SK-N-SH (cell line): ENCODE results near the gene AARS2. TPM values are rescaled to one million over a fixed set of nuclear protein-coding genes. Genes with fewer than 3 reads are reported as not detected.

Experiments used
- CTCF ChIA-PET: fragments of 300-600, 350-600 bp; formaldehyde crosslinking; extraction: SDS; loops from one replicate; lab custom pipeline; 2021; lab: Yijun Ruan, JAX
- POLR2A ChIA-PET: fragments of 350-600 bp; sonication (Branson Sonifier 250); formaldehyde crosslinking; extraction: SDS; loops from one replicate; lab custom pipeline; 2020; ENCODE audit warnings: antibody characterized with exemption, inconsistent platforms; lab: Yijun Ruan, JAX
- DNase-seq: peaks from one replicate; pipeline ENCODE4 v3.0.0; 2012
- H2AFZ ChIP-seq: fragments of 200-600 bp; sonication (generic); 2 replicates; pipeline ENCODE4 v1.8.1; 2016; ENCODE audit warnings: antibody characterized with exemption, mild to moderate bottlenecking, low read depth
- H3F3A ChIP-seq: fragments of 200-600 bp; sonication (generic); replicated peaks from 2 replicates; pipeline ENCODE3; 2016; ENCODE audit warnings: antibody characterized with exemption, mild to moderate bottlenecking; ENCODE audit not compliant: insufficient read depth
- H3K27ac ChIP-seq, 2 experiments: fragments of 200-500 bp in 1 of 2; fragments of 200-600 bp in 1 of 2; sonication (Bioruptor generic) in 1 of 2; sonication (generic), shearing (Covaris generic) in 1 of 2; 2 replicates each; pipeline versions ENCODE4 v1.5.1 to v1.6.1; 2014 to 2016; ENCODE audit warnings: low read depth in 2 of 2, inconsistent platforms in 1 of 2, low read length in 1 of 2, mild to moderate bottlenecking in 1 of 2, mixed read lengths in 1 of 2
- H3K27me3 ChIP-seq: fragments of 200-600 bp; sonication (generic), shearing (Covaris generic); 2 replicates; pipeline ENCODE4 v1.6.1; 2016; ENCODE audit warnings: mixed run types; ENCODE audit not compliant: insufficient read depth
- H3K36me3 ChIP-seq, 2 experiments: fragments of 200-500 bp in 1 of 2; fragments of 200-600 bp in 1 of 2; sonication (Bioruptor generic) in 1 of 2; sonication (generic) in 1 of 2; replicated peaks in 1 of 2; 2 replicates each; pipeline versions ENCODE3 to v1.5.1; 2014 to 2016; ENCODE audit warnings: low read length in 1 of 2, mild to moderate bottlenecking in 1 of 2; ENCODE audit not compliant: insufficient read depth in 2 of 2, control insufficient read depth in 1 of 2
- H3K4me1 ChIP-seq, 2 experiments: fragments of 200-500 bp in 1 of 2; fragments of 200-600 bp in 1 of 2; sonication (Bioruptor generic) in 1 of 2; sonication (generic), shearing (Covaris generic) in 1 of 2; 2 replicates each; pipeline versions ENCODE4 v1.5.1 to v1.6.1; 2014 to 2016; ENCODE audit warnings: low read depth in 1 of 2, low read length in 1 of 2, mixed run types in 1 of 2; ENCODE audit not compliant: insufficient read depth in 2 of 2, control insufficient read depth in 1 of 2
- H3K4me2 ChIP-seq: fragments of 200-600 bp; sonication (generic), shearing (Covaris generic); 2 replicates; pipeline ENCODE4 v1.6.1; 2017; ENCODE audit warnings: mixed run types
- H3K4me3 ChIP-seq, 2 experiments: fragments of 200-500 bp in 1 of 2; fragments of 200-600 bp in 1 of 2; sonication (Bioruptor generic) in 1 of 2; sonication (generic), shearing (Covaris generic) in 1 of 2; 2 replicates each; pipeline versions ENCODE4 v1.5.1 to v1.8.1; 2014 to 2016; ENCODE audit warnings: low read depth in 2 of 2, inconsistent platforms in 1 of 2, low read length in 1 of 2, mild to moderate bottlenecking in 1 of 2, mixed read lengths in 1 of 2, moderate library complexity in 1 of 2
- H3K79me2 ChIP-seq: fragments of 200-600 bp; sonication (generic); 2 replicates; pipeline ENCODE4 v1.8.1; 2017; ENCODE audit warnings: mild to moderate bottlenecking; ENCODE audit not compliant: insufficient read depth
- H3K9ac ChIP-seq: fragments of 200-600 bp; sonication (generic); 2 replicates; pipeline ENCODE4 v1.6.1; 2017; ENCODE audit warnings: mixed run types
- H3K9me2 ChIP-seq: fragments of 200-600 bp; sonication (generic); 2 replicates; pipeline ENCODE4 v1.6.1; 2017; ENCODE audit warnings: mixed run types
- H3K9me3 ChIP-seq: fragments of 200-600 bp; sonication (generic); 2 replicates; pipeline ENCODE4 v1.6.1; 2017; ENCODE audit warnings: mixed run types, mild to moderate bottlenecking, moderate library complexity
- H4K20me1 ChIP-seq: fragments of 200-600 bp; sonication (generic); 2 replicates; pipeline ENCODE4 v1.6.1; 2017; ENCODE audit warnings: mild to moderate bottlenecking, mixed run types; ENCODE audit not compliant: insufficient read depth
- CHD2 ChIP-seq: fragments of 150-350 bp; IDR thresholded peaks from 2 replicates; pipeline ENCODE4 v1.6.1; 2018; ENCODE audit warnings: low read length; ENCODE audit not compliant: partially characterized antibody
- EZH2phosphoT487 ChIP-seq: fragments of 200-600 bp; sonication (generic); IDR thresholded peaks from 2 replicates; pipeline ENCODE4 v1.6.1; 2017; ENCODE audit warnings: low read depth, mixed run types, mild to moderate bottlenecking, antibody characterized with exemption, moderate library complexity, borderline replicate concordance
- FOXM1 ChIP-seq: IDR thresholded peaks from 2 replicates; pipeline ENCODE4 v1.4.0; 2012; ENCODE audit warnings: low read depth, mild to moderate bottlenecking
- GABPA ChIP-seq: IDR thresholded peaks from 2 replicates; pipeline ENCODE4 v1.4.0; 2012; ENCODE audit warnings: low read depth, mild to moderate bottlenecking
- GATA2 ChIP-seq: sonication (generic); formaldehyde crosslinking; IDR thresholded peaks from 2 replicates; pipeline ENCODE4 v1.5.0; 2020; ENCODE audit warnings: mild to moderate bottlenecking, missing genetic modification reagents
- JUND ChIP-seq: IDR thresholded peaks from 2 replicates; pipeline ENCODE4 v1.4.0; 2012
- MXI1 ChIP-seq: IDR thresholded peaks from 2 replicates; pipeline ENCODE4 v1.6.1; 2012; ENCODE audit warnings: mild to moderate bottlenecking, low read depth, low read length, improper control_type of control experiment
- POLR2AphosphoS5 ChIP-seq: IDR thresholded peaks from 2 replicates; pipeline ENCODE4 v1.6.1; 2012; ENCODE audit warnings: low read depth, low read length
- RCOR1 ChIP-seq: fragments of 150-350 bp; IDR thresholded peaks from 2 replicates; pipeline ENCODE4 v1.6.1; 2017; ENCODE audit warnings: antibody characterized with exemption, low read length
- REST ChIP-seq: IDR thresholded peaks from 2 replicates; pipeline ENCODE4 v1.6.1; 2012; ENCODE audit warnings: mild to moderate bottlenecking, low read depth, low read length, moderate library complexity
- SIN3A ChIP-seq: IDR thresholded peaks from 2 replicates; pipeline ENCODE4 v1.6.1; 2012; ENCODE audit warnings: low read depth, mild to moderate bottlenecking, low read length, moderate library complexity, borderline replicate concordance
- SMC3 ChIP-seq: IDR thresholded peaks from 2 replicates; pipeline ENCODE4 v1.6.1; 2012; ENCODE audit warnings: low read depth, low read length, improper control_type of control experiment
- TAF1 ChIP-seq: IDR thresholded peaks from 2 replicates; pipeline ENCODE4 v1.6.1; 2012; ENCODE audit warnings: low read depth, mild to moderate bottlenecking, low read length, moderate library complexity, borderline replicate concordance
- TEAD4 ChIP-seq: IDR thresholded peaks from 2 replicates; pipeline ENCODE4 v1.4.0; 2012; ENCODE audit warnings: mild to moderate bottlenecking, borderline replicate concordance; ENCODE audit not compliant: insufficient read depth
- ZBTB33 ChIP-seq: IDR thresholded peaks from 2 replicates; pipeline ENCODE4 v1.4.0; 2012; ENCODE audit warnings: low read depth, borderline replicate concordance
- WGBS: methylation state at CpG from one replicate; pipeline ENCODE4 v1.1.6; 2017; ENCODE audit warnings: low lambda C conversion rate; 5-methylcytosine and 5-hydroxymethylcytosine counted together
- polyA plus RNA-seq, 3 experiments: library from polyadenylated mRNA; depleted of rRNA; stranded (reverse); fragments of >200 nt; gene quantifications; 2 replicates each; pipeline ENCODE4 v1.2.3, GENCODE V29; 2012
- TF ChIP-seq, protein P1 (sequence below): fragments of 150-350 bp; IDR thresholded peaks from 2 replicates; pipeline ENCODE4 v1.6.1; 2017; ENCODE audit warnings: antibody characterized with exemption, low read length, low read depth, borderline replicate concordance
- TF ChIP-seq, protein P2 (sequence below): IDR thresholded peaks from 2 replicates; pipeline ENCODE4 v1.4.0; 2012; ENCODE audit warnings: low read depth, borderline replicate concordance

AARS2 gene
- polyA plus RNA-seq, 1 of the 3 experiments (the other 2 are of a cell fraction), result 9.5 TPM

DNA sequence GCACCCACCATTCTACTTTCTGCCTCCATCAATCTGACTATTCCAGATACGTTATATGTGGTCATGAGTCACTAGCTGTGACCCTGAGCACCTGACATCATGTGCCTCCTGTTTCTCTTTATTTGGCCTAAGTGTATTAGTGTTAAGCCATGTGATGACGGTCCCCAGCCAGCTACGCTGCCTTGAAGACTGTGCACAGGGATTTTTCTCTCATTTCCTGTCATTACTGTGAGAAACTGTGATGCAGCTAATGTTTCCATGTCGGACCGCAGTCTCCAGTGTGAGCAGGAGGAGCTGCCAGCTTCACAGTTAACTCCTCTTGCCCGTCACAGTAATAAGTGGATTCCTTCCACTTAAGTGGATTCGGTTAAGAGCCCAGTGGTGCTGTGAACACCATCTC, 19.4 kb upstream of the AARS2 start:
- no peaks in the 10 kb centered on the region for H3F3A ChIP-seq
- no peaks in the 10 kb centered on the region for H3K36me3 ChIP-seq
- no peak overlapping the region for H3K4me2 ChIP-seq
- no peak overlapping the region for H3K27ac ChIP-seq
- ChIA-PET POLR2A (interaction anchor here (1.0 to 1.8 kb wide), 4 partner anchors 9 to 86 kb away, joined by 3 to 5 read pairs (median 4); partner anchors contain the start of genes AARS2 and HSP90AB1), CTCF (interaction anchor here (0.8 to 10.2 kb wide), 12 partner anchors 9 to 160 kb away, joined by 3 to 220 read pairs (median 4); partner anchors contain the start of genes AARS2, NFKBIE, SPATS1 and TMEM151B)
- H4K20me1 ChIP-seq, result no peaks in the 10 kb centered on the region
- no peaks in the 10 kb centered on the region for H3K9me3 ChIP-seq
- H3K27me3 ChIP-seq, result peaks cover 38% of the 10 kb centered on the region
- no peak overlapping the region for H3K9ac ChIP-seq
- H3K4me3 ChIP-seq, result no peak overlapping the region
- DNase-seq, result no peak
- no peaks in the 10 kb centered on the region for H3K9me2 ChIP-seq
- no peaks in the 10 kb centered on the region for H3K79me2 ChIP-seq
- H2AFZ ChIP-seq, result no peak overlapping the region
- H3K4me1 ChIP-seq, result peaks cover 0 to 6% of the 10 kb centered on the region in 2 experiments; a peak in 1 of 4 replicates
- TF ChIP-seq GABPA (no peak), SIN3A (no peak), ZBTB33 (no peak), TEAD4 (no peak), CHD2 (no peak), POLR2AphosphoS5 (no peak), GATA2 (CRISPR knock-in tag) (no peak), TAF1 (no peak), SMC3 (no peak), JUND (no peak), MXI1 (no peak), REST (no peak), RCOR1 (no peak), EZH2phosphoT487 (no peak), FOXM1 (no peak)
- TF ChIP-seq, protein P1, sequence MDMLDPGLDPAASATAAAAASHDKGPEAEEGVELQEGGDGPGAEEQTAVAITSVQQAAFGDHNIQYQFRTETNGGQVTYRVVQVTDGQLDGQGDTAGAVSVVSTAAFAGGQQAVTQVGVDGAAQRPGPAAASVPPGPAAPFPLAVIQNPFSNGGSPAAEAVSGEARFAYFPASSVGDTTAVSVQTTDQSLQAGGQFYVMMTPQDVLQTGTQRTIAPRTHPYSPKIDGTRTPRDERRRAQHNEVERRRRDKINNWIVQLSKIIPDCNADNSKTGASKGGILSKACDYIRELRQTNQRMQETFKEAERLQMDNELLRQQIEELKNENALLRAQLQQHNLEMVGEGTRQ, result no peak
- TF ChIP-seq, protein P2, sequence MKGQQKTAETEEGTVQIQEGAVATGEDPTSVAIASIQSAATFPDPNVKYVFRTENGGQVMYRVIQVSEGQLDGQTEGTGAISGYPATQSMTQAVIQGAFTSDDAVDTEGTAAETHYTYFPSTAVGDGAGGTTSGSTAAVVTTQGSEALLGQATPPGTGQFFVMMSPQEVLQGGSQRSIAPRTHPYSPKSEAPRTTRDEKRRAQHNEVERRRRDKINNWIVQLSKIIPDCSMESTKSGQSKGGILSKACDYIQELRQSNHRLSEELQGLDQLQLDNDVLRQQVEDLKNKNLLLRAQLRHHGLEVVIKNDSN, result no peak
- WGBS, result 60% methylated on average over 7 of the region's 7 CpGs
